HG03565 (cell line): ENCODE measurements around the gene MED12L.
A peak's percentile ranks its signal among the peaks of the same experiment; 100 is the strongest.
"Not testable (repeated sequence)": the region's sequence is repeated elsewhere in the genome, so short reads cannot be mapped to it uniquely, and the experiment has no call there.

ENCODE experiments used
- ATAC-seq: cut with Tn5 transposase; IDR thresholded peaks from one replicate; pipeline ENCODE4 v1.9.1; 2021; ENCODE audit warnings: mild to moderate bottlenecking, moderate library complexity; ENCODE audit not compliant: unreplicated experiment

Gene MED12L

GRCh38 chr3:151234825-151235224, 149.4 kb downstream of the MED12L start:
- ATAC-seq, result no peak

- no peak for ATAC-seq
Observed at GRCh38 chr3:151236316-151236715, 150.9 kb downstream of the MED12L start.

GRCh38 chr3:151236736-151237135, 151.3 kb downstream of the MED12L start:
- ATAC-seq, result no peak

DNA sequence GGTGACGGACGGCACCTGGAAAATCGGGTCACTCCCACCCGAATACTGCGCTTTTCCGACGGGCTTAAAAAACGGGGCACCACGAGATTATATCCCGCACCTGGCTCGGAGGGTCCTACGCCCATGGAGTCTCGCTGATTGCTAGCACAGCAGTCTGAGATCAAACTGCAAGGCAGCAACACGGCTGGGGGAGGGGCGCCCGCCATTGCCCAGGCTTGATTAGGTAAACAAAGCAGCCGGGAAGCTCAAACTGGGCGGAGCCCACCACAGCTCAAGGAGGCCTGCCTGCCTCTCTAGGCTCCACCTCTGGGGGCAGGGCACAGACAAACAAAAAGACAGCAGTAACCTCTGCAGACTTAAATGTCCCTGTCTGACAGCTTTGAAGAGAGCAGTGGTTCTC, 156.5 kb downstream of the MED12L start:
- ATAC-seq, result not testable (repeated sequence)

- no peak for ATAC-seq
Observed at GRCh38 chr3:151248772-151249337, 163.4 kb downstream of the MED12L start.

- ATAC-seq, result no peak
Observed at GRCh38 chr3:151256749-151257148, 171.3 kb downstream of the MED12L start.

DNA sequence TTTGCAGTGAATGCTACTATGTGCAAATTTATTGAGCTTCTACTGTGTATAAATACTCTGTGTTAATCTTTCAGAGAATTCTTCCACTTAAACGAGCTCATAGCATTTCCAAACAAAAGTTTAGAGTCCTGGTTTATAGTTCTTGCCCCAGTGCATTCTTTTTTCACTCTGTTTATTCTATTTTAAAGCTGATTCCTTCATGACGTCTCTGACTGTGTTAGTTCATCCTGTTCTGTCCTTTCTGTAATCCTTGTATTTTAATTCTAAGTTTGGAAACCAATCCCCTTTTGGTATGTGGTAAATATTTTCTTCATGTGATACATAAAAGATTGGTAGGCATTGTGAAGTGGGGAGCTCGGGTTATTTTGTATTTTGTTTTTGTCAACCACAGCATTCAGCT, 174.2 kb downstream of the MED12L start:
- no peak for ATAC-seq

DNA sequence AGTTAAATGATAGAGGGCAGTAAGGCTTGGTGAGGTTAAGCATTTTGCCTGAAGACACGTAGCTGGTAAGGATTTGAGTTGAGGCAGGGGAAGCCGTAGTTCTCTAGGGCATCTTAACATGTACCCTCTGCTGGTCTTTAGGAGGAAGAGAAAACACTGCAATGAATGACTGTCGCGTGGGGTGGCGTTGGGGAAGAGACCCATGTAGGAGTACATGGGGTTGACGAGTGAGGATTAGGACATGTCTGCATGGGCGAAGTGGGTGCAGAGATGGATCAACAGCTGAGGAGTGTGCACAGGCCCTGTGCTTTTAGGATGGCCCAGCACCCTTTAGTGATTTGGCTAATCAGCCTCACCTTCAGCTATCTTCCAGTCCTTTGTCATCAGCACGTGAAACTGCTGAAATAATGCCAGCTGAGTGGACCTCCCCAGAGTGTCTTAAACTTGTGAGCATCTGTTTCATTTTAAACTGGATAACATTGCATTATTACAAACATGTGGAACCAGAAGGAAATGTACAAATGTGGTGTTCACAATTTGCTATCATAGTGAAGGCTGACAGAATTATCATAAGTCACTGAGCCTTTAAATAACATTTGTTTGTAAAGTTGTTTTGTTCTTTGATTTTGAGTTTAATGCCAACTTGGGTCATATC, 177.5 kb downstream of the MED12L start:
- no peak for ATAC-seq

GRCh38 chr3:151264605-151265004, 179.1 kb downstream of the MED12L start:
- no peak for ATAC-seq

- no peak for ATAC-seq
Observed at GRCh38 chr3:151265166-151265565, 179.7 kb downstream of the MED12L start.

- peak; percentile 92 for ATAC-seq
Observed at GRCh38 chr3:151265866-151266265, 180.4 kb downstream of the MED12L start.

- ATAC-seq, result no peak
Observed at GRCh38 chr3:151267066-151267465, 181.6 kb downstream of the MED12L start.

DNA sequence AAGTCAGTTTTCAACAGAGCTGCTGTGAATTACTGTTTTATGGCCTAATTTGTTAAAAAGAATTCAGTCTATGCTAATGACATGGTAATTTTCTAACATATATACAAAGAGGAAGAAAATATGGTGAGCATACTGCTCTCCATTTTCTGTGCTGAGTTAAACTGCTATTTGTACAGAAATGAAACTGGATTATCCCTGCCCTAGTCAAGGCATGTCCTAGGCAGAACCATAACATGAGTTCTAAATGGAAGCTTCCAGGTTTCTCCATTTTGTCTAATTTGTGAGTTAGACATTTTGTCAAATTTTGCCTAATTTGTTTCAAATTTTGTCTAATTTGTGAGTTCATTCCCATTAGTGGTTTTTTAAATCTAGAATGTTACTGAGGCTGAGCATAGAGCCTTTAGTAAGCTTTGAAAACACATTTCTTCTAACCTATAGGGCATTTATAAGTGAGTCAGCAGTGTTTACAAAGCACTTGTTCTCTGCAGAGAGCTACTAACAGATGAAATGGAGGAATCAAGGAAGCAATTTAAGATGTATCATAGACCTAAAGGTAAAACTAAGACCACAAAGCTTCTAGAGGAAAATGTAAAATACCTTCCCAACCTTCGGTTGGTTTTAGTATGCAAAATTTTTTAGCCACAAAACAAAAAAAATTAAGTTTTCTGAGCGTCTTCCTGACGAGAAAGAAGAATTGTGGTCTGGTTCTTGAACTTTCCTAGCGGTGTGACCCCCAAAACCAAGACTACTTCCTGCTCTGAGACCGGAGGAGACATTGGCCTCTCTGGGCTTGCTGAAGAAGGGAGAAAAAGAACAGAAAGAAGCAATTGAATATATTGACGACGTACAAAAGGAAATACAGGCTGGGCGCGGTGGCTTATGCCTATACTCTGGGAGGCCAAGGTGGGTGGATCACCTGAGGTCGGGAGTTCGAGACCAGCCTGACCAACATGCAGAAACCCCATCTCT, 183.1 kb downstream of the MED12L start:
- ATAC-seq, result peak; percentile 59

- no peak for ATAC-seq
Observed at GRCh38 chr3:151269631-151270030, 184.2 kb downstream of the MED12L start.

- ATAC-seq, result no peak
Observed at GRCh38 chr3:151275091-151275490, 189.6 kb downstream of the MED12L start.

GRCh38 chr3:151276038-151276686, 190.7 kb downstream of the MED12L start:
- no peak for ATAC-seq

DNA sequence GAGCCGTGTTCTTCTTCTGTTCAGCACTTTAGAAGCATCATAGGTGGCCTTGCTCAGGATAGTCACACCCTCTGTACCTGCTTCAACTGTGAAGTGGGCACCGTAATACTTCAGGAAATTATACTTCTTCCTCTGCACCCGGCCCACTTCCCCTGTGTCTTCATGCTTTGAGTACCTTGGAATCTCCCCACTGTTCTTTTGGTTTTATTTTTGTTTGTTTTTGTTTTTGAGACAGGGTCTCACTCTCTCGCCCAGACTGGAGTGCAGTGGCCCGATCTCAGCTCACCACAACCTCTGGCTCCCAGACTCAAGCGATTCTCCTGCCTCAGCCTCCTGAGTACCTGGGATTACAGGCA, 191.2 kb downstream of the MED12L start:
- ATAC-seq, result no peak

DNA sequence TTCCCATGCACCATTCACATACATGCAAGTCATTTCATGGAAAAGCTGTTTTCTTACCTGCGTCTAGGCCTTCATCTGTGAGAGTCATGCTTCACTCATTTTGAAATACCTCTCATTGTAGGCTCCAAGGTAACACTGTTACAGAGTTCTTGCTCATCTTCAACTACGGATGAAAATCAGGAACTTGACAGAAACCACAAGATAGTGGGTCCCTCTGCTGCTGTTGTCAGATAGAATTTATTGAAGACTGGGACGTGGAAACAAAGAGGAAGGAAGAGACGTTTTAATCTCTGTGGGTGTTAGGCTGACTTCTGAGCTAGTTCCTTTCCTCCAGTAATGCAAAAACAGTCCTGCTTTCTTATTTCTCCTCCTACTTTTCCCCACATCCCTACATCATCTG, 192.8 kb downstream of the MED12L start, which contains the start of gene P2RY14:
Gene P2RY14, minus strand, starts transcription at position 313 of the 400 bp plus-strand sequence. CDS start 64,226 bp downstream, outside the sequence.
- ATAC-seq, result no peak

GRCh38 chr3:151281671-151282324, 196.3 kb downstream of the MED12L start:
- no peak for ATAC-seq

- ATAC-seq, result peak; percentile 47
Observed at GRCh38 chr3:151282921-151283320, 197.5 kb downstream of the MED12L start.

DNA sequence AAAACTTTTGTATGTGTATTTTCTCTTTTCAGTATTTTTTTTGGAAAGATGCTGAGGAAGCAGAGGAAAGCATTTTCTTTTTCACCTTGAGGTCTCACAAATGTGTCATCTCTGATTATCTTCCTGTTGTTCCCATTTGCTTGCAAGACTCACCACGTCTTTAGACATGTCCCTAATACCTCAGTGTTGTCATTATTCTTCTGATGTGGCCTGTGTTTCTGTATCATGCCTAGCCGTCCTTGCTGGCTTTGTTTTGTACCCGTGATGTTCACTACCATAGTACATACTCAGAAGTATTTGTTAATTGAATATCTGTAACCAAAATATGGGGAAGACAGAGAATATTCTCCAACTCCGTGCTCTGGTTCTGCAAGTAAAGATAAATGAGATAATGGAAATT, 197.9 kb downstream of the MED12L start:
- no peak for ATAC-seq
